Endodermal cell (in vitro differentiated cells): ENCODE measurements around the gene LRR1. TPM values are rescaled to one million over a fixed set of nuclear protein-coding genes. Genes with fewer than 3 reads are reported as not detected.
A peak's percentile ranks its signal among the peaks of the same experiment; 100 is the strongest.

Experiments
- DNase-seq: peaks from one replicate; pipeline ENCODE4 v3.0.0-alpha.2; 2017
- H3K27ac ChIP-seq: 2 replicates; pipeline ENCODE4 v1.5.1; 2013; ENCODE audit warnings: mild to moderate bottlenecking, low read depth, low read length, moderate library complexity
- H3K27me3 ChIP-seq: 2 replicates; pipeline ENCODE4 v1.6.1; 2013; ENCODE audit warnings: mild to moderate bottlenecking, low read length, moderate library complexity; ENCODE audit not compliant: insufficient read depth, control insufficient read depth, poor library complexity, severe bottlenecking
- H3K36me3 ChIP-seq: 2 replicates; pipeline ENCODE4 v1.7.0; 2013; ENCODE audit warnings: mild to moderate bottlenecking, low read length, moderate library complexity; ENCODE audit not compliant: control insufficient read depth, insufficient read depth
- H3K4me1 ChIP-seq: one replicate; pipeline ENCODE4 v1.7.0; 2013; ENCODE audit warnings: low read length; ENCODE audit not compliant: control insufficient read depth, insufficient read depth
- H3K4me3 ChIP-seq: 2 replicates; pipeline ENCODE4 v1.5.1; 2013; ENCODE audit warnings: mild to moderate bottlenecking, low read length, moderate library complexity
- H3K9ac ChIP-seq: 2 replicates; pipeline ENCODE4 v1.6.1; 2013; ENCODE audit warnings: mild to moderate bottlenecking, low read length, moderate library complexity; ENCODE audit not compliant: poor library complexity, severe bottlenecking; ENCODE audit errors: extremely low read depth
- H3K9me3 ChIP-seq: 2 replicates; pipeline ENCODE4 v1.6.1; 2013; ENCODE audit warnings: mild to moderate bottlenecking, low read length, moderate library complexity; ENCODE audit not compliant: control insufficient read depth
- H3K27ac Mint-ChIP-seq: 2 replicates; pipeline ENCODE4 v1.8.0; 2020; ENCODE audit warnings: mixed read lengths
- H3K27me3 Mint-ChIP-seq: 2 replicates; pipeline ENCODE4 v1.8.0; 2021; ENCODE audit warnings: mild to moderate bottlenecking, mixed read lengths; ENCODE audit not compliant: insufficient read depth
- H3K36me3 Mint-ChIP-seq: 2 replicates; pipeline ENCODE4 v1.8.0; 2020; ENCODE audit warnings: low read depth, mixed read lengths
- H3K4me1 Mint-ChIP-seq: 2 replicates; pipeline ENCODE4 v1.8.0; 2020; ENCODE audit warnings: mixed read lengths
- H3K4me3 Mint-ChIP-seq: 2 replicates; pipeline ENCODE4 v1.8.0; 2020; ENCODE audit warnings: mild to moderate bottlenecking, moderate library complexity, mixed read lengths
- H3K9me3 Mint-ChIP-seq: 2 replicates; pipeline ENCODE4 v1.8.0; 2020; ENCODE audit warnings: mild to moderate bottlenecking, mixed read lengths
- WGBS, 2 experiments: methylation state at CpG; one replicate each; pipeline versions ENCODE4 v1.1.5 to v1.1.7; 2013; ENCODE audit warnings: missing lambda C conversion rate in 2 of 2, mixed read lengths in 1 of 2; ENCODE audit not compliant: insufficient coverage in 1 of 2, insufficient read length in 1 of 2; 5-methylcytosine and 5-hydroxymethylcytosine counted together
- long read RNA-seq, 4 experiments: library from polyadenylated mRNA in 2 of 4; library from RNA in 1 of 4; library from capped mRNA in 1 of 4; stranded (forward) in 3 of 4; unstranded in 1 of 4; transcript quantifications; one replicate each; pipeline ENCODE4 v2.0.0, GENCODE V29; 2020 to 2021; ENCODE audit warnings: inconsistent platforms in 1 of 4
- polyA plus RNA-seq, 2 experiments: library from polyadenylated mRNA; stranded (reverse); fragments of 50-300 nt; gene quantifications; one replicate each; pipeline ENCODE4 v1.2.3, GENCODE V29; 2013
- total RNA-seq, 2 donors: library from RNA; stranded (reverse); fragmentation: NEBNext Ultra II Directional in 1 of 2; extraction: Animal tissue kit (Norgen Biotek cat#: 25700) in 1 of 2; gene quantifications; 2 replicates in 1 of 2; 3 replicates in 1 of 2; pipeline ENCODE4 v1.2.1, GENCODE V29; 2021
- TF ChIP-seq, protein P1 (sequence below): fragments of 200-600 bp; sonication (generic); conservative IDR thresholded peaks from 2 replicates; pipeline ENCODE4 v1.5.0; 2021; ENCODE audit warnings: antibody characterized with exemption, mild to moderate bottlenecking

Gene LRR1, protein sequence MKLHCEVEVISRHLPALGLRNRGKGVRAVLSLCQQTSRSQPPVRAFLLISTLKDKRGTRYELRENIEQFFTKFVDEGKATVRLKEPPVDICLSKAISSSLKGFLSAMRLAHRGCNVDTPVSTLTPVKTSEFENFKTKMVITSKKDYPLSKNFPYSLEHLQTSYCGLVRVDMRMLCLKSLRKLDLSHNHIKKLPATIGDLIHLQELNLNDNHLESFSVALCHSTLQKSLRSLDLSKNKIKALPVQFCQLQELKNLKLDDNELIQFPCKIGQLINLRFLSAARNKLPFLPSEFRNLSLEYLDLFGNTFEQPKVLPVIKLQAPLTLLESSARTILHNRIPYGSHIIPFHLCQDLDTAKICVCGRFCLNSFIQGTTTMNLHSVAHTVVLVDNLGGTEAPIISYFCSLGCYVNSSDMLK
- 10 to 100 TPM; 20.4 to 22.9 TPM for total RNA-seq
- 22.7 TPM for polyA plus RNA-seq (2013, experiment 1 of 2)
- 23.7 TPM for polyA plus RNA-seq (2013, experiment 2 of 2)
- long read RNA-seq, experiment 1, transcript LRR1-201 (4 exons, 1,745 nt), result minor isoform, 8 of 23 reads
- long read RNA-seq, experiment 1, transcript LRR1-202 (3 exons, 957 nt), result major isoform, 9 of 23 reads
- long read RNA-seq, experiment 1, partial matches to known transcripts, result 4 of 23 reads
- long read RNA-seq, experiment 1, other reads (novel, unspliced or antisense), result 2 of 23 reads
- long read RNA-seq, experiment 2, transcript LRR1-202 (3 exons, 957 nt), result minor isoform, 7 of 26 reads
- long read RNA-seq, experiment 2, transcript LRR1-201 (4 exons, 1,745 nt), result major isoform, 11 of 26 reads
- long read RNA-seq, experiment 2, partial matches to known transcripts, result 1 of 26 reads
- long read RNA-seq, experiment 2, other reads (novel, unspliced or antisense), result 7 of 26 reads
- long read RNA-seq, experiment 3, transcript LRR1-201 (4 exons, 1,745 nt), result major isoform, 45 of 55 reads
- long read RNA-seq, experiment 3, partial matches to known transcripts, result 1 of 55 reads
- long read RNA-seq, experiment 3, other reads (novel, unspliced or antisense), result 7 of 55 reads
- long read RNA-seq, experiment 4, transcript LRR1-201 (4 exons, 1,745 nt), result major isoform, 35 of 55 reads
- long read RNA-seq, experiment 4, transcript LRR1-202 (3 exons, 957 nt), result minor isoform, 6 of 55 reads
- long read RNA-seq, experiment 4, partial matches to known transcripts, result 2 of 55 reads
- long read RNA-seq, experiment 4, other reads (novel, unspliced or antisense), result 12 of 55 reads

DNA sequence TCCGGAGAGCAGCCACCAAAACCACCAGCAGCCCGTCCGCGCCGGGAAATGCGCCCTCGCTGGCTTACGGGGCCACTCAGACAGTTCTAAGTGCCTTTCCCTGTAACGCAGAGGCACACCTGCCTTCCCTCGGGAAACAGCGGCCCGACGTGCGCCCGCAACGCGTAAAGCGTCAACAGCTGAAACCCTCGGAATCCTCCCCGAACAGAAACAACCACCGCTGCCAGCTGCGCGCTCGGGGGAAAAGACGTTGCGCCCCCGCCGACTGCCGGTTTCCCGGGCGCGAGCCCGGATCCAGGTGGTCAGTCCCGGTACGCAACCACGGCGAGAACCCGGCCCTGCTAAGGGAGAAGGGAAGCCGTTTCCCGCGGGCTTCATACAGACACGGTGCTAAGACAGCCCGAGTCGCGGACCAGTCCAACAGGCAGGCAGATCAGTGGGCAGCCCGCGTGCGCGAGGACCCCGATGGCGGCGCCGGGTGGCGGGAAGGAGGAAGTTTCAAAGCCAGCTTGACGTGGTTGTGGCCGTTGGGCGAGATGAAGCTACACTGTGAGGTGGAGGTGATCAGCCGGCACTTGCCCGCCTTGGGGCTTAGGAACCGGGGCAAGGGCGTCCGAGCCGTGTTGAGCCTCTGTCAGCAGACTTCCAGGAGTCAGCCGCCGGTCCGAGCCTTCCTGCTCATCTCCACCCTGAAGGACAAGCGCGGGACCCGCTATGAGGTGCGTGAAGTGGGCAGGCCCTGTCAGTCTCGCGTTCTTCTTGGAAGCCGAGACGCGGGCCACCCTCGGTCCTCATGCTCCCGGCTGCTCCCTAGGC lies at the start of gene LRR1:
TSS of gene LRR1 (plus strand) at position 456 of the 816 bp plus-strand sequence. CDS start at position 537, 81 bp downstream.
- Histone ChIP-seq H3K36me3 (peaks cover 6% of the 10 kb centered on the region), H3K4me3 (peak within 1 kb of the TSS; percentile 96), H3K4me1 (no peaks in the 10 kb centered on the region), H3K27ac (peak within 1 kb of the TSS; percentile 92), H3K9me3 (no peaks in the 10 kb centered on the region), H3K27me3 (no peaks in the 10 kb centered on the region), H3K9ac (peak within 1 kb of the TSS; percentile 87)
- Mint-ChIP-seq H3K36me3 (peaks cover 7% of the 10 kb centered on the region), H3K9me3 (no peaks in the 10 kb centered on the region), H3K27ac (peak within 1 kb of the TSS; percentile 97), H3K4me1 (peaks cover 9% of the 10 kb centered on the region), H3K27me3 (peaks cover 7% of the 10 kb centered on the region), H3K4me3 (peak within 1 kb of the TSS; percentile 89)
- DNase-seq, result peak; percentile 95
- TF ChIP-seq, protein P1, sequence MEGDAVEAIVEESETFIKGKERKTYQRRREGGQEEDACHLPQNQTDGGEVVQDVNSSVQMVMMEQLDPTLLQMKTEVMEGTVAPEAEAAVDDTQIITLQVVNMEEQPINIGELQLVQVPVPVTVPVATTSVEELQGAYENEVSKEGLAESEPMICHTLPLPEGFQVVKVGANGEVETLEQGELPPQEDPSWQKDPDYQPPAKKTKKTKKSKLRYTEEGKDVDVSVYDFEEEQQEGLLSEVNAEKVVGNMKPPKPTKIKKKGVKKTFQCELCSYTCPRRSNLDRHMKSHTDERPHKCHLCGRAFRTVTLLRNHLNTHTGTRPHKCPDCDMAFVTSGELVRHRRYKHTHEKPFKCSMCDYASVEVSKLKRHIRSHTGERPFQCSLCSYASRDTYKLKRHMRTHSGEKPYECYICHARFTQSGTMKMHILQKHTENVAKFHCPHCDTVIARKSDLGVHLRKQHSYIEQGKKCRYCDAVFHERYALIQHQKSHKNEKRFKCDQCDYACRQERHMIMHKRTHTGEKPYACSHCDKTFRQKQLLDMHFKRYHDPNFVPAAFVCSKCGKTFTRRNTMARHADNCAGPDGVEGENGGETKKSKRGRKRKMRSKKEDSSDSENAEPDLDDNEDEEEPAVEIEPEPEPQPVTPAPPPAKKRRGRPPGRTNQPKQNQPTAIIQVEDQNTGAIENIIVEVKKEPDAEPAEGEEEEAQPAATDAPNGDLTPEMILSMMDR, result no peak
- 0% methylated on average over 58 to 77 of the region's 77 CpGs for WGBS, 2 experiments

DNA sequence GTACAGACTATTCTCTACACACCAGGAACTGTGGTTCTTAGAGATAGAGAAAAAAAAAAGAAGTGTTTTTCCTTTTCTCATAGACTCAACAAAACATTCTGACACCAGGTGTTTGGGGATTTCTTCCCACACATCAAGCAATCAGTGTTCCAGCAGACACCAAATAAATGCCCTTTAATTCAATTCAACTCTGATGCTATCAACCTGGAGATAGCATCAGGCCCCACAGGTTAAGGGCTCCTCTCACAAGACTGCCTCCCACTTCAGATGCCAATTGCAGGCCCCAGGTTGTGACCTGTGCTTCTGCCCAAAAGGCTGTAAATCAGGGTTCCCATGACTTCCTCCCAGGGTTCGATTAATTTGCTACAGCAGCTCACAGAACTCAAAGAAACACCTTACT lies 49.3 kb upstream of the LRR1 start:
- Histone ChIP-seq H3K4me1 (peaks cover 14% of the 10 kb centered on the region), H3K27ac (no peak overlapping the region), H3K27me3 (no peaks in the 10 kb centered on the region), H3K36me3 (no peaks in the 10 kb centered on the region), H3K4me3 (peak overlapping the region; percentile 47), H3K9me3 (peaks cover 3% of the 10 kb centered on the region), H3K9ac (no peak overlapping the region)
- DNase-seq, result peak; percentile 48
- Mint-ChIP-seq H3K27me3 (no peaks in the 10 kb centered on the region), H3K27ac (peak overlapping the region; percentile 83), H3K9me3 (peaks cover 5% of the 10 kb centered on the region), H3K4me1 (peaks cover 36% of the 10 kb centered on the region), H3K4me3 (peak overlapping the region; percentile 26), H3K36me3 (peaks cover 5% of the 10 kb centered on the region)
- TF ChIP-seq, protein P1, result no peak
- WGBS, 2 experiments, result 88% methylated on average over 1 of the region's 1 CpG; no CpG with 5 or more reads in 1 of the 2 experiments
